Uterine smooth muscle cell (primary cell): Measurements from ENCODE around the gene RNF212B. TPM values are rescaled to one million over a fixed set of nuclear protein-coding genes. Genes with fewer than 3 reads are reported as not detected.

Source experiments
- total RNA-seq: library from RNA; depleted of rRNA; stranded (reverse); fragments of >200 nt; gene quantifications from 2 replicates; pipeline ENCODE4 v1.2.3, GENCODE V29; 2014

RNF212B gene
- not detected in 2 replicates for total RNA-seq

GRCh38 chr14:23237772-23238594, at the start of gene RNF212B:
RNF212B (plus strand) TSS chr14:23237936; CDS start chr14:23240346, 2,410 bp downstream.

DNA sequence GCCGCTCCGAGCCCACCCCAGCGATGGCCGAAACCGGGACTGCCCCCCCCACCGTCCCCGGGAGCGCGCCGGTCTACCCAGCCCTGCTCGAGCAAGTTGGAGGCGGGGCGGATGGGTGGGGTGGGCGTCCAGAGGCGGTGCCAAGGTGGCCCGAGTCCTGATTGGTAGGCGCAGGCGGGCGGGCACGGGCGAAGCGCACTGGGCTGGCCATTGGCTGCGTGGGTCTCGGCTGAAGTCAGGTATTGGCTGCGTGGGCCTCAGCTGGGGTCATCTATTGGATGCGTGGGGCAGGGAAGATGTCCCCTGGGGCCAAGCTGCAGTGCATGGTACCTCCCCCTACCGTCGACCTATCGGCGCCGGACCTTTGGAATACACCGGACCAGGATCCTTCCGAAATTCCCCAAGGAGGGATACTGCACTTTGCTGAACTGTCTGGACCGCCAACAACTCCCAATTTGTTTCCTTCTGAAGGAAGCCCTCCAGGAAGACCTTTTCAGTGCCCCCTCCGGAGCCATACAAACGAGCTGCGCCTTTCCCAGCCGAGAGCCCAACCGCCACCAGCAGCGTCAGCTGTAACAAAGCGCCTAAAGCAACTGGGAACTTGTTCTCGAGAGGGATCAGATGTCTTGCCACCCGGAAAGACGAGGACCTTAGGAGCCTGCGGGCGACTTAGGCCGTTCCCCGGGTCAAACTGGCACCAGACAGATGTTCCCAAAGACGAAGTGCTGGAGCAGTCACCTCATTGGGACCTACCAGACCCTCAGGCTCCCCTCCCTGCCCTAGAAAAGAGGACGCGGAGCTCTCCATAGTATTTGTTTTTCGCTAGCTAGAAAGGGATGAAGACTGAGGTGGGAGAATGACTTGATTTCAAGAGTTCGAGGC, 48.5 kb downstream of the RNF212B start, which contains the start of gene HOMEZ:
Gene HOMEZ, minus strand, starts transcription at position 113 of the 882 bp plus-strand sequence. CDS start 180 bp downstream, outside the sequence.

GRCh38 chr14:23302290-23303225, 64.8 kb downstream of the RNF212B start, which contains the start of gene PPP1R3E:
PPP1R3E (minus strand) TSS chr14:23302859; CDS start chr14:23302576, 283 bp downstream.

GRCh38 chr14:23306412-23307145, 68.8 kb downstream of the RNF212B start, which contains the start of gene BCL2L2:
BCL2L2 (plus strand) TSS chr14:23306833; CDS start chr14:23307768, 935 bp downstream.

GRCh38 chr14:23320584-23321571, 83.1 kb downstream of the RNF212B start, which contains the start of gene PABPN1:
PABPN1 (plus strand) TSS chr14:23321457; CDS start chr14:23321470, 13 bp downstream.

Other genes with a start within 250 kb of the RNF212B start
- gene C14orf93, start 227.8 kb upstream of the RNF212B start, total RNA-seq: 8.0 and 10.0 TPM in 2 replicates
- 189 and 247 TPM in 2 replicates for gene PSMB5, start 203.0 kb upstream of the RNF212B start, total RNA-seq
- not detected in 2 replicates for gene PSMB11, start 195.7 kb upstream of the RNF212B start, total RNA-seq
- 6.1 and 12.2 TPM in 2 replicates for gene CDH24, start 180.4 kb upstream of the RNF212B start, total RNA-seq
- 64.9 and 97.8 TPM in 2 replicates for gene ACIN1, start 142.8 kb upstream of the RNF212B start, total RNA-seq
- 40.9 and 50.7 TPM in 2 replicates for gene C14orf119, start 142.4 kb upstream of the RNF212B start, total RNA-seq
- 0.11 and 0.25 TPM in 2 replicates for gene CIROP, start 132.9 kb upstream of the RNF212B start, total RNA-seq
- gene CEBPE, start 118.7 kb upstream of the RNF212B start, total RNA-seq: not detected in 2 replicates
- 21.5 and 26.0 TPM in 2 replicates for gene SLC7A8, start 54.3 kb upstream of the RNF212B start, total RNA-seq
- 3.0 and 6.5 TPM in 2 replicates for gene HOMEZ, start 48.2 kb downstream of the RNF212B start, total RNA-seq
- gene PPP1R3E, start 64.9 kb downstream of the RNF212B start, total RNA-seq: 2.9 and 4.2 TPM in 2 replicates
- gene BCL2L2, start 68.9 kb downstream of the RNF212B start, total RNA-seq: 19.7 and 27.3 TPM in 2 replicates
- gene PABPN1, start 83.5 kb downstream of the RNF212B start, total RNA-seq: 105 and 119 TPM in 2 replicates
- gene SLC22A17, start 115.0 kb downstream of the RNF212B start, total RNA-seq: 8.1 and 36.4 TPM in 2 replicates
- gene EFS, start 127.2 kb downstream of the RNF212B start, total RNA-seq: 5.5 and 7.6 TPM in 2 replicates
- gene IL25, start 134.9 kb downstream of the RNF212B start, total RNA-seq: not detected in 2 replicates
- gene CMTM5, start 139.1 kb downstream of the RNF212B start, total RNA-seq: 0.22 and 0.50 TPM in 2 replicates
- not detected in 2 replicates for gene MYH6, start 170.3 kb downstream of the RNF212B start, total RNA-seq
- not detected in 2 replicates for gene MYH7, start 197.7 kb downstream of the RNF212B start, total RNA-seq
- 55.2 and 67.5 TPM in 2 replicates for gene NGDN, start 231.8 kb downstream of the RNF212B start, total RNA-seq